ENCODE results near the gene RBPMS2.

GRCh38 chr15:64703632-64703959 lies 71.8 kb downstream of the RBPMS2 start:
- no peak for TF ChIP-seq CTCF (IDR thresholded peaks at IDR 0.05)
- no peak for TF ChIP-seq POLR2A (IDR thresholded peaks at IDR 0.05)

Measured in prostate gland (tissue), 2 donors.